ENCODE measurements around the gene RASA3.

The RASA3 gene

DNA sequence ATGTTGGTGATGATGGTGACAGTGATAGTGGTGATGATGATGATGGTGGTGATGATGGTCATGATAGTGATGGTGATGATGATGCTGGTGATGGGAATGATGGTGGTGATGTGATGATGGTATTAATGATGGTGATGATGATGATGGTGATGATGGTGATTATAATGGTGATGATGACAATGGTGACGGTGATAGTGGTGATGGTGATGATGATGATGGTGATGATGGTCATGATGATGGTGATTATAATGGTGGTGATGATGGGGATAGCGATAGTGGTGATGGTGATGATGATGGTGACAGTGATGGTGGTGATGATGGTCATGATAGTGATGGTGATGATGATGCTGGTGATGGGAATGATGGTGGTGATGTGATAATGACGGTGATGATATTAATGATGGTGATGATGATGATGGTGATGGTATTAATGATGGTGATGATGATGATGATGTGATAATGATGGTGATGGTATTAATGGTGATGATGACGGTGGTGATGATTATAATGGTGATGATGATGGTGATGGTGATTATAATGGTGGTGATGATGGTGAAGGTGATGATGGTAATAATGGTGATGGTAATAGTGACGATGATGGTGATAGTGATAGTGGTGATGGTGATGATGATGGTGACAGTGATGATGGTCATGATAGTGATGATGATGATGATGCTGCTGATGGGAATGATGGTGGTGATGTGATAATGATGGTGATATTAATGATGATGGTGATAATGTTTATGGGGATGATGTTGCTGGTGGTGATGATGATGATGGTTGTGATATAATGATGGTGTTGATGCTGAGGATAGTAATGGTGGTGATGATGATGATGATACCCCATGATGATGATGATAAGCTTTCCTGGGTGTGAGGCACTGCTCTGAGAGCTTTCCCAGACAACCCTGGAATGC, 166.2 kb downstream of the RASA3 start:
- DNase-seq (ENCODE audit: low read depth, low spot score), result no peak
- ChIA-PET POLR2A (no interaction called here), CTCF (no interaction called here)
- TF ChIP-seq, protein P1, sequence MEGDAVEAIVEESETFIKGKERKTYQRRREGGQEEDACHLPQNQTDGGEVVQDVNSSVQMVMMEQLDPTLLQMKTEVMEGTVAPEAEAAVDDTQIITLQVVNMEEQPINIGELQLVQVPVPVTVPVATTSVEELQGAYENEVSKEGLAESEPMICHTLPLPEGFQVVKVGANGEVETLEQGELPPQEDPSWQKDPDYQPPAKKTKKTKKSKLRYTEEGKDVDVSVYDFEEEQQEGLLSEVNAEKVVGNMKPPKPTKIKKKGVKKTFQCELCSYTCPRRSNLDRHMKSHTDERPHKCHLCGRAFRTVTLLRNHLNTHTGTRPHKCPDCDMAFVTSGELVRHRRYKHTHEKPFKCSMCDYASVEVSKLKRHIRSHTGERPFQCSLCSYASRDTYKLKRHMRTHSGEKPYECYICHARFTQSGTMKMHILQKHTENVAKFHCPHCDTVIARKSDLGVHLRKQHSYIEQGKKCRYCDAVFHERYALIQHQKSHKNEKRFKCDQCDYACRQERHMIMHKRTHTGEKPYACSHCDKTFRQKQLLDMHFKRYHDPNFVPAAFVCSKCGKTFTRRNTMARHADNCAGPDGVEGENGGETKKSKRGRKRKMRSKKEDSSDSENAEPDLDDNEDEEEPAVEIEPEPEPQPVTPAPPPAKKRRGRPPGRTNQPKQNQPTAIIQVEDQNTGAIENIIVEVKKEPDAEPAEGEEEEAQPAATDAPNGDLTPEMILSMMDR (IDR thresholded peaks at IDR 0.05; ENCODE audit: insufficient read depth, low read length, missing control alignments), result no peak
- H3K4me3 ChIP-seq (ENCODE audit: low read depth, low read length), result no peak overlapping the region

DNA sequence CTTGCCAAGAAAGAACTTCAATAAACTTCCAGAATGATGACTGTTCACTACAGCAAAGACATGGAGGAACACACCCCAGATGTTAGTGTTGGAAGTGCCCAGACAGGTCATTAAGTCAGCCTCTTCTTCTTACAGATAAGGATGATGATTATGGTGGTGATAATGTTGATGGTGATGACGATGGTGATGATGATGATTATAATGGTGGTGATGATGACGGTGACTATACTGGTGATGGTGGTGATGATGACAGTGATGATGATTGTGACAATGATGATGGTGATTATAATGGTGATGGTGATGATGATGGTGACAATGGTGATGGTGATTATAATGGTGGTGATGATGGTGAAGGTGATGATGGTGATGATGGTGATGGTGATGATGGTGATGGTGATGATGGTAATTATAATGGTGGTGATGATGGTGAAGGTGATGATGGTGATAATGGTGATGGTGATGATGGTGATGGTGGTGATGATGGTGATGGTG, 167.0 kb downstream of the RASA3 start:
- no peak overlapping the region for H3K4me3 ChIP-seq (ENCODE audit: low read depth, low read length)
- ChIA-PET POLR2A (no interaction called here), CTCF (no interaction called here)
- no peak for DNase-seq (ENCODE audit: low read depth, low spot score)
- TF ChIP-seq, protein P1 (IDR thresholded peaks at IDR 0.05; ENCODE audit: insufficient read depth, low read length, missing control alignments), result no peak

DNA sequence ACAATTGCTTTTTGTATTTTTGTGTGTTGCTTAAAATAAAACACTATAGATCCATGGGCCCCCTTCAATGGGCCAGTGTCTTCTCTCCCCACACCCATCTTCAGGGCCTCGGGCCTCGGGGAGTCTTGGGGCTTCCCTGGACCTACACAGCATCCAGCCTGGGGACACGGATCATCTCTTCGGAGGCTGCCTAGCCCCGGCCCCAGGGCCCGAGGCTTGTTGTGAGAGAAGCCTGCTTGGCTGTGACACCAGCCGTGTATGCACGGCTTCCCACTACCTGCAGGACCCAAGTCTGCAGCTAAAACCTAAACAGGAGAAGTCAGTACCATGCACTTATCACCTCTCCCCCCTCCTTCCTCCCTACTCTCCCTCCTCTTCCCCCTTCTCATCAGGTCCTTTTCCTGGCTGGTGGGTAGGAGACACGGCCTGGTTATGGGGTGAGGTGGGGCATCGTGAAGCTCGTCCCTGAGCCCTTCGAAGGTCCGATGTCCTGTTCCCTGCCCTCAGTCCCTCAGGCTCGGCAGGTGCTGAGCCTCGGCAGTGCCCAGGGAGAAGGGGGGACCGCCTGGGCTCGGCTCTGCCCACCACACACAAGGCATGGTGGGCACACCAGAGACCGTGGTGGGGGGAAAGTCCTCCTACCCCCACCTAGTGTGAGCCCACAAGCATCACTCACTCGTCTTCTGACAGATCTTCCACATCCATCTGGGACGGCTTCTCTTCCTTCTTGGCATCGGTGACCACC, 168.0 kb downstream of the RASA3 start:
- no peak overlapping the region for H3K4me3 ChIP-seq (ENCODE audit: low read depth, low read length)
- ChIA-PET POLR2A (no interaction called here), CTCF (no interaction called here)
- TF ChIP-seq, protein P1 (IDR thresholded peaks at IDR 0.05; ENCODE audit: insufficient read depth, low read length, missing control alignments), result no peak
- no peak for DNase-seq (ENCODE audit: low read depth, low spot score)

DNA sequence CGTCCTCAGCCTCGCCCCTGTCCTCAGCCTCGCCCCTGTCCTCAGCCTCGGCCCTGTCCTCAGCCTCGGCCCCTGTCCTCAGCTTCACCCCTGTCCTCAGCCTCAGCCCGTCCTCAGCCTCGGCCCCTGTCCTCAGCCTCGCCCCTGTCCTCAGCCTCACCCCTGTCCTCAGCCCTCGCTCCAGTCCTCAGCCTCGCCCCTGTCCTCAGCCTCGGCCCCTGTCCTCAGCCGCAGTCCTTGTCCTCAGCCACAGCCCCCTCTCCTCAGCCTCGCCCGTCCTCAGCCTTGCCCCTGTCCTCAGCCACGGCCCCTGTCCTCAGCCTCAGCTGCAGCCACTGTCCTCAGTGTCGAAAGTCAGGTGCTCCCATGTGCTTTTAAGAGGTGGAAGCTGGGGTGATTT, 169.0 kb downstream of the RASA3 start:
- ChIA-PET CTCF (no interaction called here), POLR2A (no interaction called here)
- H3K4me3 ChIP-seq (ENCODE audit: low read depth, low read length), result no peak overlapping the region
- no peak for DNase-seq (ENCODE audit: low read depth, low spot score)
- TF ChIP-seq, protein P1 (IDR thresholded peaks at IDR 0.05; ENCODE audit: insufficient read depth, low read length, missing control alignments), result no peak

DNA sequence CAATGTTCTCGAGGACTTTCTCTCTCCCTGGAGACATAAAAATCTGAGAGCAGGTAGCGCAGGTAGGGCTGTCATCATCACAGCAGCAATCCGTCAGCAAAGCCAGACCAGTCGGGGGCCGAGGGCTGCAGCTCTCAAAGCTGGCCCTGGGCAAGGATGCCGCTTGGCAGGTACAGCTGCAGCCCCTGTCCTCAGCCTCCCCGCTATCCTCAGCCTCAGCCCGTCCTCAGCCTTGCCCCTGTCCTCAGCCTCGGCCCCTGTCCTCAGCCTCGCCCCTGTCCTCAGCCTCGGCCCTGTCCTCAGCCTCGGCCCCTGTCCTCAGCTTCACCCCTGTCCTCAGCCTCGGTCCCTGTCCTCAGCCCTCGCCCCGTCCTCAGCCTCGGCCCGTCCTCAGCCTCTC, 169.4 kb downstream of the RASA3 start:
- CTCF ChIA-PET, result no interaction called here
- TF ChIP-seq, protein P1 (IDR thresholded peaks at IDR 0.05; ENCODE audit: insufficient read depth, low read length, missing control alignments), result no peak

DNA sequence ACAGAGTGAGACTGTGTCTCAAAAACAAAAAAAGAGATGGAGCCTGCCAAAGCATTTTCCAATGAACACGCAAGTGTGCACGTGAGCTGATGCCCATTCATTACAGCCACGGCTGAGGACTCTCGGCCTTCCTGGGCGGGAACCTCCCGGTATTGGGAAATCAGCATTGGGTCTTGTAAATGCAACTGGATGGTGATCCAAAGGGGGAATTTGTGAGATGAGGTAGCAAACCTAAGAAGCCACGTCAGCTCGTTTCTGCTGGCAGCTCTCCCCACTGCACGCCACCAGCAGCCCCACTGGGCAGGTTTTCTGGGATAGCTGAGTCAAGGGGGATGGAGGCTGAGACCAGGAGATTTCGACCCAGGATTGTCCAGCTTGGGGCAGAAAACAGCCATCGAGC, 170.0 kb downstream of the RASA3 start:
- DNase-seq (ENCODE audit: low read depth, low spot score), result no peak
- H3K4me3 ChIP-seq (ENCODE audit: low read depth, low read length), result no peak overlapping the region
- CTCF ChIA-PET, result no interaction called here
- POLR2A ChIA-PET, result no interaction called here
- TF ChIP-seq, protein P1 (IDR thresholded peaks at IDR 0.05; ENCODE audit: insufficient read depth, low read length, missing control alignments), result no peak

More for the DNA sequence above, 169.4 kb downstream of the RASA3 start:
- H3K4me3 ChIP-seq (ENCODE audit: low read depth, low read length), result no peak overlapping the region
- no peak for DNase-seq (ENCODE audit: low read depth, low spot score)
- POLR2A ChIA-PET, result no interaction called here

Data from AG04449 (cell line).